Testis (tissue), 3 donors: ENCODE results near the gene WNT4. TPM values are rescaled to one million over a fixed set of nuclear protein-coding genes. Genes with fewer than 3 reads are reported as not detected.

Source experiments
- DNase-seq: peaks from one replicate; pipeline ENCODE4 v3.0.0-alpha.2; 2019
- H3K27ac ChIP-seq, 2 donors: fragments of 200-600 bp; sonication (generic); one replicate each; pipeline ENCODE4 v1.5.1; 2019
- H3K27me3 ChIP-seq: fragments of 200-600 bp; sonication (generic); one replicate; pipeline ENCODE4 v1.5.1; 2019
- H3K36me3 ChIP-seq: fragments of 200-600 bp; sonication (generic); one replicate; pipeline ENCODE4 v1.5.1; 2017; ENCODE audit warnings: low read depth; ENCODE audit errors: missing control alignments
- H3K4me1 ChIP-seq: fragments of 200-600 bp; sonication (generic); one replicate; pipeline ENCODE4 v1.5.1; 2019
- H3K4me3 ChIP-seq, 2 donors: fragments of 200-600 bp; sonication (generic); one replicate each; pipeline ENCODE4 v1.5.1; 2017 to 2019
- H3K9me3 ChIP-seq: fragments of 200-600 bp; sonication (generic); one replicate; pipeline ENCODE4 v1.5.1; 2017
- CTCF ChIP-seq, 3 experiments: fragments of 450-650 bp in 2 of 3; fragments of 200-600 bp in 1 of 3; sonication (generic) in 1 of 3; IDR thresholded peaks; one replicate each; pipeline ENCODE4 v1.5.1; 2016 to 2019; ENCODE audit warnings: antibody characterized with exemption in 3 of 3, mild to moderate bottlenecking in 2 of 3, moderate library complexity in 1 of 3
- POLR2A ChIP-seq: fragments of 450-650 bp; IDR thresholded peaks from one replicate; pipeline ENCODE4 v1.6.1; 2017; ENCODE audit warnings: antibody characterized with exemption, mild to moderate bottlenecking, moderate library complexity
- WGBS, 2 donors: methylation state at CpG; one replicate each; pipeline ENCODE4 v1.1.5; 2018; 5-methylcytosine and 5-hydroxymethylcytosine counted together
- intact Hi-C: fragments of 100-400 bp; cut with DNase I; formaldehyde crosslinking; loops from one replicate; pipeline ENCODE4 v1.15.1; 2023; ENCODE audit warnings: low total_unique reads
- polyA plus RNA-seq: library from polyadenylated mRNA; stranded (reverse); fragments of 350-450 nt; fragmentation: Illumina TruSeq; extraction: RNeasy Lipid Tissue Mini Kit (QIAGEN cat#74804); gene quantifications from one replicate; pipeline ENCODE4 v1.2.3, GENCODE V29; 2014; ENCODE audit warnings: low read depth, low replicate concordance; ENCODE audit not compliant: insufficient read depth
- total RNA-seq, 2 donors: library from RNA; depleted of rRNA; stranded (reverse); fragments of >200 nt; gene quantifications; one replicate each; pipeline ENCODE4 v1.2.3, GENCODE V29; 2016

The WNT4 gene
- total and polyA plus RNA-seq, 3 donors from 2014 or later, result 0.55 to 3.2 (median 0.74) TPM

GRCh38 chr1:22140694-22141093, 2.2 kb downstream of the WNT4 start:
- peaks cover 4% of the 10 kb centered on the region for H3K4me1 ChIP-seq
- no peaks in the 10 kb centered on the region for H3K9me3 ChIP-seq
- H3K27me3 ChIP-seq, result no peaks in the 10 kb centered on the region
- H3K27ac ChIP-seq, result no peak overlapping the region
- no peak overlapping the region for H3K4me3 ChIP-seq
- no peaks in the 10 kb centered on the region for H3K36me3 ChIP-seq
- no peak for TF ChIP-seq POLR2A
- TF ChIP-seq CTCF (IDR thresholded peaks at IDR 0.05), result no peak
- intact Hi-C loops, result no loop called here
- no peak for DNase-seq
- WGBS, 2 donors, result 86 to 89% methylated on average over 4 to 5 of the region's 5 CpGs

- WGBS, 2 donors, result 85 to 92% methylated on average over 4 to 12 of the region's 12 CpGs
- intact Hi-C loops, result no loop called here
- Histone ChIP-seq H3K36me3 (no peaks in the 10 kb centered on the region), H3K4me3 (no peak overlapping the region), H3K27ac (no peak overlapping the region), H3K4me1 (peaks cover 4% of the 10 kb centered on the region), H3K9me3 (no peaks in the 10 kb centered on the region), H3K27me3 (no peaks in the 10 kb centered on the region)
- TF ChIP-seq CTCF (IDR thresholded peaks at IDR 0.05) (no peak), POLR2A (no peak)
- DNase-seq, result no peak
Observed at GRCh38 chr1:22139817-22140216, 3.1 kb downstream of the WNT4 start.

DNA sequence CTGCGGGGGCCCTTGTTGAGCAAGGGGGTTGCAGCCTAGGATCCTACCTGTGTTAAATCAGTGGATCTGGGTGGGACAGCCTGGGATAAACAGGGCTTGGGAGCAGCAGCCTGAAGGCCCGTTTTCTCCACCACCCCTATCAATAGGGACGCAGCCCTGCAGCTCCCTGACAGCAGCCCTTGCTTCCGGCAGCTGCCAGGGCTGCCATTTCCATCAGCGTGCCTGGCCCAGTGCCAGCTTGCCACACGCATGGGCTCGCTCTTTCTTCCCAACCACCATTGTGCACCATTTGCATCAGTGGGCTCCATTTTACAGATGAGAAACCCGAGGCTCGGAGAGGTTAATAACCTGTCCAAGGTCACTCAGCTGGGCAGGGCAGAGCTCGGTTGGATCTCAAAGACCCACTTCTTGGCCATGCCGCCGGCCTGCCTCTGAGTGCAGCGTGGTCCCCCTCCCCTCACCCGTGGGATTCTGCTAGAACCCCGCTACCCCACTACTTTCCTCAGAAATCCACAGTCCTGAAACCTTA, 3.8 kb downstream of the WNT4 start:
- Histone ChIP-seq H3K27me3 (no peaks in the 10 kb centered on the region), H3K27ac (no peak overlapping the region), H3K4me1 (peaks cover 4% of the 10 kb centered on the region), H3K36me3 (no peaks in the 10 kb centered on the region), H3K4me3 (no peak overlapping the region), H3K9me3 (no peaks in the 10 kb centered on the region)
- WGBS, 2 donors, result 86 to 95% methylated on average over 11 to 14 of the region's 15 CpGs
- no peak for TF ChIP-seq CTCF (IDR thresholded peaks at IDR 0.05)
- TF ChIP-seq POLR2A, result no peak
- DNase-seq, result no peak
- intact Hi-C loops, result no loop called here

DNA sequence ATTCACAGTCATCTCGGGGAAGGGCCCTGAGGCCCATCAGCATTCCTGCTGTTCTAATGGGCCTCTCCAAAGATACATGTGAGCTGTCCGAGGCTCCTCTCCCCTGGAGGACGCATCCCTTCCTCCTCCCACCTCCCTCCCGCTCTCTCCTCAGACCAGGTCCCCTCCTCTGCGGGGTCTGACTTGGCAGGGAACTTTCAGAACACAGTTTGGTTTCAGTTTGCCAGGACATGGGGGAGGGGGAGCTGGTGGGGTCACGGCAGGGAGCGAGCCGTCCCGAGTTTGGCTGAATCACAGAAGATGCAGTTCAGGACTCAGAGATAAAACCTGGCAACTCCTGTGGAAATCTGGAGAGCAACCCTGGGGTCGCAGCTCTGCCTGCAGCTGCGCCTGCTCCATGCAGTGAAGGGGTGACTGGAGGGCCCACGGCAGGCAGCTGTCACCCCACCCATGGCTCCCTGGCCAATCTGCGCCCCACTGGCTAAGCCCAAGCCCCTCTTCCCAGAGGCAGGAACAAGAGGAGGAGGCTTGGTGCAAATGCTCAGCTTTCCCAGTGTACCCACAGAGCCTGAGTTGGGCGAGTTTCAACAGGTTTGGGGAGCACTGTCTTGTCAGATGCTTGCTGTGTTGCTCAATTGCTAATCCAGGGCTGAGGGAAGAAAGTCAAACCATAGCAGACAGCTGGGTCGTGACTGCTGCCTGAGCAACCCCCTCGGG, 5.7 kb downstream of the WNT4 start:
- TF ChIP-seq CTCF (IDR thresholded peaks at IDR 0.05) (no peak), POLR2A (no peak)
- 23 to 40% methylated on average over 3 to 16 of the region's 16 CpGs for WGBS, 2 donors
- Histone ChIP-seq H3K4me1 (peaks cover 4% of the 10 kb centered on the region), H3K27ac (no peak overlapping the region), H3K27me3 (no peaks in the 10 kb centered on the region), H3K36me3 (no peaks in the 10 kb centered on the region), H3K9me3 (no peaks in the 10 kb centered on the region), H3K4me3 (no peak overlapping the region)
- intact Hi-C loops, result no loop called here
- peak; percentile 37 for DNase-seq

GRCh38 chr1:22133931-22134324, 9.0 kb downstream of the WNT4 start:
- Histone ChIP-seq H3K36me3 (no peaks in the 10 kb centered on the region), H3K4me3 (no peak overlapping the region), H3K9me3 (no peaks in the 10 kb centered on the region), H3K27me3 (no peaks in the 10 kb centered on the region), H3K4me1 (peaks cover 4% of the 10 kb centered on the region), H3K27ac (no peak overlapping the region)
- DNase-seq, result no peak
- intact Hi-C loops, result no loop called here
- TF ChIP-seq POLR2A, result no peak
- TF ChIP-seq CTCF (IDR thresholded peaks at IDR 0.05), result no peak
- 57 to 66% methylated on average over 15 of the region's 15 CpGs for WGBS, 2 donors
